Esophagus muscularis mucosa (tissue), 4 donors: ENCODE measurements around the gene CLEC16A. TPM values are rescaled to one million over a fixed set of nuclear protein-coding genes. Genes with fewer than 3 reads are reported as not detected.

ENCODE experiments used
- DNase-seq: peaks from one replicate; pipeline ENCODE4 v3.0.0-alpha.2; 2017; ENCODE audit errors: extremely low spot score
- H3K27ac ChIP-seq, 4 donors: fragments of 200-600 bp; sonication (generic); replicated peaks in 1 of 4; 1 replicate in 3 of 4; 2 replicates in 1 of 4; pipeline ENCODE4 v1.5.1; 2016 to 2019; ENCODE audit warnings: mild to moderate bottlenecking in 1 of 4
- H3K27me3 ChIP-seq, 4 donors: fragments of 200-600 bp; sonication (generic); one replicate each; pipeline versions ENCODE4 v1.5.1 to v1.6.0; 2016 to 2019
- H3K36me3 ChIP-seq, 4 donors: fragments of 200-600 bp; sonication (generic); one replicate each; pipeline ENCODE4 v1.5.1; 2016 to 2019
- H3K4me1 ChIP-seq, 4 donors: fragments of 200-600 bp; sonication (generic); one replicate each; pipeline ENCODE4 v1.5.1; 2016 to 2019
- H3K4me3 ChIP-seq, 4 donors: fragments of 200-600 bp; sonication (generic); 1 replicate in 2 of 4; 2 replicates in 2 of 4; pipeline ENCODE4 v1.5.1; 2016 to 2019; ENCODE audit warnings: mild to moderate bottlenecking in 4 of 4, moderate library complexity in 1 of 4
- H3K9me3 ChIP-seq, 4 donors: fragments of 200-600 bp; sonication (generic); 1 replicate in 3 of 4; 2 replicates in 1 of 4; pipeline ENCODE4 v1.5.1; 2016 to 2019
- EP300 ChIP-seq: sonication (generic); formaldehyde crosslinking; IDR thresholded peaks from one replicate; pipeline ENCODE4 v1.6.1; 2017; ENCODE audit warnings: antibody characterized with exemption
- POLR2A ChIP-seq: fragments of 450-650 bp; IDR thresholded peaks from one replicate; pipeline ENCODE4 v1.6.1; 2017; ENCODE audit warnings: antibody characterized with exemption, moderate library complexity, mild to moderate bottlenecking, low read depth
- POLR2AphosphoS5 ChIP-seq, 2 donors: sonication (generic); formaldehyde crosslinking; IDR thresholded peaks; one replicate each; pipeline ENCODE4 v1.6.1; 2017; ENCODE audit warnings: antibody characterized with exemption in 2 of 2
- WGBS: methylation state at CpG from one replicate; pipeline ENCODE4 v1.1.5; 2018; 5-methylcytosine and 5-hydroxymethylcytosine counted together
- intact Hi-C: fragments of 100-400 bp; cut with DNase I; formaldehyde crosslinking; loops from one replicate; pipeline ENCODE4 v1.15.1; 2023
- total RNA-seq, 4 donors: library from RNA; depleted of rRNA; stranded (reverse); fragments of >200 nt; gene quantifications; one replicate each; pipeline versions ENCODE4 v1.1.0 to v1.2.1, GENCODE V29; 2016
- TF ChIP-seq, protein P1 (sequence below), 3 experiments: fragments of 200-600 bp in 2 of 3; fragments of 450-650 bp in 1 of 3; sonication (generic) in 2 of 3; IDR thresholded peaks; one replicate each; pipeline ENCODE4 v1.5.1; 2017 to 2019; ENCODE audit warnings: antibody characterized with exemption in 3 of 3, mild to moderate bottlenecking in 2 of 3, moderate library complexity in 1 of 3

CLEC16A gene
- total RNA-seq, 4 donors from 2014 or later: 22.3 to 34.7 (median 29.2) TPM

DNA sequence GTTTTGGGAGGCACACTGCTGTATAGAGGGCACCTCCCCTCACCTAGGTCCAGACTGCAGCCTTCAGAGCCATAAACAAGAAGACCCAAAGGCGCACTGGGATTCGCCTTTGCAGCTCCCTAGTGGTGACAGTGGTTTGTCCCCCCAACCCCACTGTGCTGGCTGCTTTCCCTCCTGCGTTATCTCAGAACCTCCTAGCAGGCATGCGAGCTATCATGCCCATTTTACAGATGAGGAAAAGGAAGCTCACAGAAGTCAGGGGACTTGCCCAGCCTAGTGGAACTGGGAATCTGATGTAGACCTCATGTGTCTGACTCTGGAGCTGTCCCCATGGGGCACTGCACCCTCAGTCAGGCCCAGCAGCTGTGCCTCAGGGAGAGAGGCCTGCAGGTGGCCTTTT lies 115.2 kb downstream of the CLEC16A start:
- Histone ChIP-seq H3K9me3 (no peaks in the 10 kb centered on the region), H3K27ac (no peak overlapping the region), H3K4me1 (no peaks in the 10 kb centered on the region), H3K36me3 (peaks cover 12 to 63% (median 42%) of the 10 kb centered on the region in 4 donors), H3K4me3 (no peak overlapping the region), H3K27me3 (no peaks in the 10 kb centered on the region)
- no peak for DNase-seq
- TF ChIP-seq POLR2A: no peak
- TF ChIP-seq, protein P1, sequence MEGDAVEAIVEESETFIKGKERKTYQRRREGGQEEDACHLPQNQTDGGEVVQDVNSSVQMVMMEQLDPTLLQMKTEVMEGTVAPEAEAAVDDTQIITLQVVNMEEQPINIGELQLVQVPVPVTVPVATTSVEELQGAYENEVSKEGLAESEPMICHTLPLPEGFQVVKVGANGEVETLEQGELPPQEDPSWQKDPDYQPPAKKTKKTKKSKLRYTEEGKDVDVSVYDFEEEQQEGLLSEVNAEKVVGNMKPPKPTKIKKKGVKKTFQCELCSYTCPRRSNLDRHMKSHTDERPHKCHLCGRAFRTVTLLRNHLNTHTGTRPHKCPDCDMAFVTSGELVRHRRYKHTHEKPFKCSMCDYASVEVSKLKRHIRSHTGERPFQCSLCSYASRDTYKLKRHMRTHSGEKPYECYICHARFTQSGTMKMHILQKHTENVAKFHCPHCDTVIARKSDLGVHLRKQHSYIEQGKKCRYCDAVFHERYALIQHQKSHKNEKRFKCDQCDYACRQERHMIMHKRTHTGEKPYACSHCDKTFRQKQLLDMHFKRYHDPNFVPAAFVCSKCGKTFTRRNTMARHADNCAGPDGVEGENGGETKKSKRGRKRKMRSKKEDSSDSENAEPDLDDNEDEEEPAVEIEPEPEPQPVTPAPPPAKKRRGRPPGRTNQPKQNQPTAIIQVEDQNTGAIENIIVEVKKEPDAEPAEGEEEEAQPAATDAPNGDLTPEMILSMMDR (IDR thresholded peaks at IDR 0.05): no peak
- no peak for TF ChIP-seq EP300
- no peak for TF ChIP-seq POLR2AphosphoS5 (IDR thresholded peaks at IDR 0.05)
- intact Hi-C loops: no loop called here
- WGBS: 96% methylated on average over 4 of the region's 4 CpGs

DNA sequence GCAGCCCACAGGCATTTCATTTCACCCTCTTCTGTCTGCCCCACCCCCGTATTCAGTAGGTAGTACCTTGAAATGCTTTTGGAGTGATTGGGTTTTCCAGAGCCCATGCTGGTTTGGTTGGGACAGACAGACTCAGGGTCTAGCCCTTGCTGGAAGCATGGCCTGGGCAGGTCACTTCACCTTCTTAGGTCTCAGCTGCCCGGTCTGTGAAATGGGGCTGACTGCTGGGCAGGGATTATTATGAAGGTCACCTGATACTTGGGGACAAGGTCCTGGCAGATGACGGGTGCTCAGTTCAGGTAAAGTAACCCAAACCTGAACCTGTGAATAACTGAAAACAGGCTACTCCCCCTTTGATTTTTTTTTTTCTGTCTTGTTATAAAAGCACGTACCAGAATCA lies 116.0 kb downstream of the CLEC16A start:
- intact Hi-C loops: no loop called here
- H3K36me3 ChIP-seq: peaks cover 12 to 70% (median 47%) of the 10 kb centered on the region in 4 donors

DNA sequence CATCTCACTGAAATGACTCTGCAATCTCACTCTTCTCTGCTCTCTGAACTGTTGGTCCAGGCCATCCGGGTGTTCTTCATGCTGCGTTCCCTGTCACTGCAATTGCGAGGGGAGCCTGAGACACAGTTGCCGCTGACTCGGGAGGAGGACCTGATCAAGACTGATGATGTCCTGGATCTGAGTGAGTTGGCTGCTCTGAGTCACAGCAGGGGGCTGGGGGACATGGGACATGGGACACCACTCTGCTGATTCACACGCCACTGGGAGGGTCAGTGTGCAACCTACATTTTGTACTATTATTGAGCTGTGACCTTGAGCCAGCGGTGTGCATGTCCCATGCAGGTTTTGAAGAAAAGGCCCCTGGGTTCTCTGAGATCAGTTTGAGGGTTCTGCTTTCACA lies 116.5 kb downstream of the CLEC16A start:
- WGBS: 93% methylated on average over 7 of the region's 7 CpGs
- Histone ChIP-seq H3K4me1 (no peaks in the 10 kb centered on the region), H3K4me3 (no peak overlapping the region), H3K9me3 (no peaks in the 10 kb centered on the region), H3K36me3 (peaks cover 12 to 75% (median 52%) of the 10 kb centered on the region in 4 donors), H3K27ac (no peak overlapping the region), H3K27me3 (no peaks in the 10 kb centered on the region)
- intact Hi-C loops: no loop called here
- TF ChIP-seq, protein P1 (IDR thresholded peaks at IDR 0.05): no peak
- TF ChIP-seq POLR2AphosphoS5 (IDR thresholded peaks at IDR 0.05) (no peak), POLR2A (no peak), EP300 (no peak)
- DNase-seq: no peak

More for the DNA sequence above, 116.0 kb downstream of the CLEC16A start:
- Histone ChIP-seq H3K4me1 (no peaks in the 10 kb centered on the region), H3K4me3 (no peak overlapping the region), H3K27ac (no peak overlapping the region), H3K27me3 (no peaks in the 10 kb centered on the region), H3K9me3 (no peaks in the 10 kb centered on the region)
- no peak for DNase-seq
- TF ChIP-seq, protein P1 (IDR thresholded peaks at IDR 0.05): no peak
- TF ChIP-seq POLR2A (no peak), EP300 (no peak), POLR2AphosphoS5 (IDR thresholded peaks at IDR 0.05) (no peak)
- WGBS: 97% methylated on average over 4 of the region's 4 CpGs

DNA sequence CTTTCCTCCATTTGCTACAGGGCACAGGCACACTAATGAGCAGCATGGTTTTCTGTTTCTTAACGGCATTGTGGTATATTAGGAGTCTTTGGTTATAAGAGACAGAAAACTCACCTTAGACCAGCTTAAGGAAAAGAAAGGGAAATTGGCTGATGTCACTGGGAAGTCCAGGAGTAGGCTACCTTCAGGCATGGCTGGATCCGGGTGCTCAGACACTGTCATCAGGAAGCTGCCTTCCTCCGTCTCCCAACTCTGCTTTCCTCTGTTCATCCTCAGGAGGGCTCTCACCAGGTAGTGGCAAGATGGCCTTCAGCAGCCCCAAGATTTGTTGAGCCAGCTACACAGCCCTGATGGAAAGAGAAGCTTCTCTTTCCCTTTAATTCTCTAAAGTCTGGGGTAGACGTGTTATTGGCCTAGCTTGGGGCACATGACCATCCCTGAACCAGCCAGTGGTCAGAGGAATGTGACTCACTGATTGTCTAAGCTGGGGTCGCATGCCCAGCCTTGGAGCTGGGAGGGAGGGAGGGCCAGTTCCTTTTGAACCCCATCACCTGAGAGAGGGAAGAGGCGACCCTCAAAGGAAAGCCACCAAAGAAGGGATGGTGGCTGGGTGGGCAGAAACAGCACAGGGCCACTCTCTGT lies 117.4 kb downstream of the CLEC16A start:
- no peak overlapping the region for H3K27ac ChIP-seq
- TF ChIP-seq POLR2A (no peak), EP300 (no peak), POLR2AphosphoS5 (IDR thresholded peaks at IDR 0.05) (no peak)
- TF ChIP-seq, protein P1 (IDR thresholded peaks at IDR 0.05): no peak
- peaks cover 12 to 79% (median 55%) of the 10 kb centered on the region in 4 donors for H3K36me3 ChIP-seq
- no peaks in the 10 kb centered on the region for H3K4me1 ChIP-seq
- no peak for DNase-seq
- no peak overlapping the region for H3K4me3 ChIP-seq
- 90% methylated on average over 6 of the region's 6 CpGs for WGBS
- H3K9me3 ChIP-seq: no peaks in the 10 kb centered on the region
- H3K27me3 ChIP-seq: no peaks in the 10 kb centered on the region
- intact Hi-C loops: no loop called here
